Colonic mucosa (tissue), 4 donors: Measurements from ENCODE around the gene MCUR1. TPM values are rescaled to one million over a fixed set of nuclear protein-coding genes. Genes with fewer than 3 reads are reported as not detected.
"Not testable (repeated sequence)": the region's sequence is repeated elsewhere in the genome, so short reads cannot be mapped to it uniquely, and the experiment has no call there.

Experiments used
- DNase-seq: peaks from one replicate; pipeline ENCODE4 v3.0.0-alpha.2; 2020
- H3K27ac ChIP-seq: fragments of 200-600 bp; one replicate; pipeline ENCODE4 v1.8.0; 2021
- H3K27me3 ChIP-seq: fragments of 200-600 bp; one replicate; pipeline ENCODE4 v1.8.0; 2021
- H3K36me3 ChIP-seq: fragments of 200-600 bp; one replicate; pipeline ENCODE4 v1.8.0; 2021
- H3K4me1 ChIP-seq: fragments of 200-600 bp; one replicate; pipeline ENCODE4 v1.8.0; 2021; ENCODE audit warnings: mild to moderate bottlenecking
- H3K4me3 ChIP-seq: fragments of 200-600 bp; one replicate; pipeline ENCODE4 v1.8.0; 2021
- H3K9ac ChIP-seq, 2 donors: one replicate each; pipeline ENCODE4 v1.7.0; 2013; ENCODE audit warnings: control low read depth in 2 of 2, low read depth in 2 of 2, low read length in 2 of 2
- H3K9me3 ChIP-seq: fragments of 200-600 bp; one replicate; pipeline ENCODE4 v1.8.0; 2021
- intact Hi-C: fragments of 100-400 bp; cut with DNase I; formaldehyde crosslinking; loops from one replicate; pipeline ENCODE4 v1.14.1; 2022
- total RNA-seq, 2 donors: library from RNA; stranded (reverse); fragmentation: NEBNext Ultra II Directional in 1 of 2; extraction: Animal tissue kit (Norgen Biotek cat#: 25700) in 1 of 2; gene quantifications; one replicate each; pipeline ENCODE4 v1.2.1, GENCODE V29; 2021
- TF ChIP-seq, protein P1 (sequence below): fragments of 200-600 bp; IDR thresholded peaks from one replicate; pipeline ENCODE4 v1.8.0; 2022; ENCODE audit warnings: antibody characterized with exemption, mild to moderate bottlenecking
- donor health status: healthy.
- donor health status: DM: no; HTN: no; CAD: no.
- donor health status: DM: no; HTN: no; CAD: no.

Gene MCUR1, protein sequence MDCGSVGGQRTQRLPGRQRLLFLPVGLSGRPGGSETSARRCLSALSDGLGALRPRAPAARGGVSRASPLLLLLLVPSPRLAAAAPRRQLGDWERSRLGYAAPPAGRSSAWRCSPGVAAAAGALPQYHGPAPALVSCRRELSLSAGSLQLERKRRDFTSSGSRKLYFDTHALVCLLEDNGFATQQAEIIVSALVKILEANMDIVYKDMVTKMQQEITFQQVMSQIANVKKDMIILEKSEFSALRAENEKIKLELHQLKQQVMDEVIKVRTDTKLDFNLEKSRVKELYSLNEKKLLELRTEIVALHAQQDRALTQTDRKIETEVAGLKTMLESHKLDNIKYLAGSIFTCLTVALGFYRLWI
- total RNA-seq, result 10 to 100 TPM; 32.1 to 32.9 TPM

DNA sequence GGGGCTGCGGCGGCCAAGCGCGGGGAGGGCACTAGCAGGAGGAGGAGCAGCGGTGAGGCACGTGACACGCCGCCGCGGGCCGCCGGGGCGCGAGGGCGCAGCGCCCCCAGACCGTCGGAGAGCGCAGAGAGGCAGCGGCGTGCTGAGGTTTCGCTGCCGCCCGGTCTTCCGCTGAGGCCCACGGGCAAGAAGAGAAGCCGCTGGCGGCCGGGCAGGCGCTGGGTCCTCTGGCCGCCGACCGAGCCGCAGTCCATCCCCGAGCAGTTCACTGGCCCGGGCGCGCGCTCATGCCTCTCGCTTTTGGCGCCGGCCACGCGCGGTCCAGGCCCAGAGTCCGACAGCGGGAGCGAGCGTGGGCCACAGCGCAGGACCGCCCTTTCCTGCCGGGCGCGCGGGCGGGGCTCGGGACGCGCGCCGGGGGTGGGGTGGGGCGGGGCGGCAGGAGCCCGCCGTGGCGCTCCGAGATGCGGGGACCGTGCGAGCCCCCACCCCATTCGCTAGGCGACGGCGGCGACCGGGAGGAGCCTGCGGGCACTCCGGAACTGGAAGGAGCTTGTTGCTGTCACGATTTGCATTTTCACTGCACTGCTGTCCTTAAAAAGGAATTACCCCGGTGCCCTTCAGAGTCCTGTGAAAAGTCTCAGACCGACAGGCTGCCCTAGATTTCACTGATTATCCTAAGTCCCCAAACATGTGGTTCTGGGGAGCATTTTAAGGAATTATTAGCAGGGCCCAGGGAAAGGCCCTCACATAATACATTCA is at the start of gene MCUR1:
Gene MCUR1, minus strand, starts transcription at position 382 of the 762 bp plus-strand sequence. Its CDS starts 128 bp downstream, at position 254.
- TF ChIP-seq, protein P1, sequence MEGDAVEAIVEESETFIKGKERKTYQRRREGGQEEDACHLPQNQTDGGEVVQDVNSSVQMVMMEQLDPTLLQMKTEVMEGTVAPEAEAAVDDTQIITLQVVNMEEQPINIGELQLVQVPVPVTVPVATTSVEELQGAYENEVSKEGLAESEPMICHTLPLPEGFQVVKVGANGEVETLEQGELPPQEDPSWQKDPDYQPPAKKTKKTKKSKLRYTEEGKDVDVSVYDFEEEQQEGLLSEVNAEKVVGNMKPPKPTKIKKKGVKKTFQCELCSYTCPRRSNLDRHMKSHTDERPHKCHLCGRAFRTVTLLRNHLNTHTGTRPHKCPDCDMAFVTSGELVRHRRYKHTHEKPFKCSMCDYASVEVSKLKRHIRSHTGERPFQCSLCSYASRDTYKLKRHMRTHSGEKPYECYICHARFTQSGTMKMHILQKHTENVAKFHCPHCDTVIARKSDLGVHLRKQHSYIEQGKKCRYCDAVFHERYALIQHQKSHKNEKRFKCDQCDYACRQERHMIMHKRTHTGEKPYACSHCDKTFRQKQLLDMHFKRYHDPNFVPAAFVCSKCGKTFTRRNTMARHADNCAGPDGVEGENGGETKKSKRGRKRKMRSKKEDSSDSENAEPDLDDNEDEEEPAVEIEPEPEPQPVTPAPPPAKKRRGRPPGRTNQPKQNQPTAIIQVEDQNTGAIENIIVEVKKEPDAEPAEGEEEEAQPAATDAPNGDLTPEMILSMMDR, result no peak

DNA sequence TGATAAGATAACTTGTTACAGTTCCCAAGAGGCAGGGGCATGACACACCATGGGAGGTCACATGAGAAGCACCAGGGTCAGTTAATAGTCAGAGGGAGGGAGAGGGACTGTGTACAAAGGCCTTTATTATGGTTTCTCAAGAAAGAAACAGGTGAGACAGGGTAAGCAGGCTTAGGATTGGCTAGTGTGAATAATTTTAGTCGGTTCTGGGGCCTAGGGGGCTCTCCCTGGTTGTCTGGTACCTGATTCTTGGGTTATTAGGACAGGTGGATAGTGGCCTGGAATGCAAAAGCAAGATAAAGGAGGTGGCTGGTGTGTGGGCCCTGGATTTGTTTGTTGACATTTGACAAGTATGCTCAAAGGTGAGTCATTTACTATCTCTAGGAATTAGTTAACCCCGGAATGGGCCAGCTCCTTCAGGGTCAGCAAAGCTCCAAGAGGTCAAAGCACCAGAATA is 49.4 kb upstream of the MCUR1 start:
- no peak for DNase-seq
- Histone ChIP-seq H3K27ac (no peak overlapping the region), H3K27me3 (peaks cover 7% of the 10 kb centered on the region), H3K9ac (no peak overlapping the region), H3K4me3 (no peak overlapping the region), H3K9me3 (no peaks in the 10 kb centered on the region), H3K4me1 (no peaks in the 10 kb centered on the region), H3K36me3 (no peaks in the 10 kb centered on the region)
- TF ChIP-seq, protein P1, result no peak
- intact Hi-C loops, result no loop called here

More for the DNA sequence above, at the start of gene MCUR1:
- Histone ChIP-seq H3K4me3 (peak within 1 kb of the TSS; percentile 84), H3K27ac (peak within 1 kb of the TSS; percentile 99), H3K9ac (peak within 1 kb of the TSS; percentile 84 to 91), H3K9me3 (no peaks in the 10 kb centered on the region), H3K4me1 (peaks cover 14% of the 10 kb centered on the region), H3K36me3 (no peaks in the 10 kb centered on the region), H3K27me3 (no peaks in the 10 kb centered on the region)
- intact Hi-C loops, result no loop called here
- DNase-seq, result peak; percentile 88

DNA sequence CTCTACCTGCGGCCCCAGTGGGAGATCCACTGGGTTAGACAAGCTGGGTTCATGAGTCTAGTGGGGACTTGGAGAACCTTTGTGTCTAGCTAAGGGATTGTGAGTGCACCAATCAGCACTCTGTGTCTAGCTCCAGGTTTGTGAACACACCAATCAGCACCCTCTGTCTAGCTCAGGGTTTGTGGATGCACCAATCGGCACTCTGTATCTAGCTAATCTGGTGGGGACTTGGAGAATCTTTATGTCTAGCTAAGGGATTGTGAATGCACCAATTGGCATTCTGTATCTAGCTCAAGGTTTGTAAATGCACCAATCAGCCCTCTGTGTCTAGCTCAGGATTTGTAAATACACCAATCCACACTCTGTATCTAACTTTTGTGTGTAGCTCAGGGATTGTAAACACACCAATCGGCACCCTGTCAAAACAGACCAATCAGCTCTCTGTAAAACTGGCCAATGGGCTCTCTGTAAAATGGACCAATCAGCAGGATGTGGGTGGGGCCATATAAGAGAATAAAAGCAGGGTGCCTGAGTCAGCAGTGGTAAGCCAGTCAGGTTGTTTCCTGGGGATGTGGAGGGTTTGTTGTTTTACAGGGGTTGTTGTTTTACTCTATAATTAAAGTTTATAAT is 46.3 kb upstream of the MCUR1 start:
- DNase-seq, H3K9ac ChIP-seq, H3K4me3 ChIP-seq, H3K36me3 ChIP-seq, H3K27me3 ChIP-seq, H3K4me1 ChIP-seq, intact Hi-C loops, H3K9me3 ChIP-seq, H3K27ac ChIP-seq: not testable (repeated sequence)

DNA sequence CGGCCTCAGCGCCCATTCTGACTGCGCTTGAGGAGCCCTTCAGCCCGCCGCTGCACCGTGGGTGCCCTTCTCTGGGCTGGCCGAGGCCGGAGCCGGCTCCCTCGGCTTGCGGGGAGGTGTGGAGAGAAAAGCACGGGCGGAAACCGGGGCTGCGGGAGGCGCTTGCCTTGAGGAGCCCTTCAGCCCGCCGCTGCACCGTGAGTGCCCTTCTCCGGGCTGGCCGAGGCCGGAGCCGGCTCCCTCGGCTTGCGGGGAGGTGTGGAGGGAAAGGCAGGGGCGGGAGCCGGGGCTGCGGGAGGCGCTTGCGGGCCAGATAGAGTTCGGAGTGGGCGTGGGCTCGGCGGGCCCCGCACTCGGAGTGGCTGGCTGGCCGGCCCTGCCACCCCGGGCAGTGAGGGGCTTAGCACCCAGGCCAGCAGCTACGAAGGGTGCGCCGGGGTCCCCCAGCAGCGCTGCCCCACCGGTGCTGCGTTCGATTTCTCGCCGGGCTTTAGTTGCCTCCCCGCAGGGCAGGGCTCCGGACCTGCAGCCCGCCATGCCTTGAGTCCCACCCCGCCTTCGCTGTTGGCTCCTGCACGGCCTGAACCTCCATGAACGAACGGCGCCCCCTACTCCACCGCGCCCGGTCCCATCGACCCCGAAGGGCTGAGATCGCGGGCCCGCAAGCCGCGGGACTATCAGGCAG is 45.7 kb upstream of the MCUR1 start:
- Histone ChIP-seq H3K36me3 (no peaks in the 10 kb centered on the region), H3K4me1 (no peaks in the 10 kb centered on the region), H3K4me3 (peak overlapping the region; percentile 11), H3K9ac (no peak overlapping the region), H3K27me3 (peaks cover 7% of the 10 kb centered on the region), H3K27ac (no peak overlapping the region), H3K9me3 (no peaks in the 10 kb centered on the region)
- TF ChIP-seq, protein P1, result no peak
- intact Hi-C loops, result no loop called here
- DNase-seq, result no peak

DNA sequence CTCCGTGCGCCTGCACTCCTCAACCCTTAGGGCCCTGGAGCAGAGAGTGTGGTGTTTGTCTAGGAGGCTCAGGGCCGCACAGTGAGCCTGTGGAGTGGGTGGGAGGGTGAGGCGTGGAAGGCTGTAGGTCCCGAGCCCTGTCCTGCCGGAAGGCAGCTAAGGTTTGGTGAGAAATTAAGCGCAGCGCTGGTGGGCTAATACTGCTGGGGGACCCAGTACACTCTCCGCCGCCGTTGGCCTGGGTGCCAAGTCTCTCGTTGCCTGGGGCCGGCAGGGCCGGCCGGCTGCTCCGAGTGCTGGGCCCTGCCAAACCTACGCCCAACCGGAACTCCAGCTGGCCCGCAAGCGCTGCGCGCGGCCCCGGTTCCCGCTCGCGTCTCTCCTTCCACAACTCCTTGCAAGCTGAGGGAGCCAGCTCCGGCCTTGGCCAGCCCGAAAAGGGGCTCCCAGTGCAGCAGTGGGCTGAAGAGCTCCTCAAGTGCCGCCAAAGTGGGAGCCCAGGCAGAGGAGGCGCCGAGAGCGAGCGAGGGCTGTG is 40.4 kb upstream of the MCUR1 start:
- Histone ChIP-seq H3K27me3 (peaks cover 2% of the 10 kb centered on the region), H3K9ac (no peak overlapping the region), H3K4me1 (no peaks in the 10 kb centered on the region), H3K9me3 (no peaks in the 10 kb centered on the region), H3K4me3 (no peak overlapping the region), H3K36me3 (no peaks in the 10 kb centered on the region), H3K27ac (no peak overlapping the region)
- no peak for DNase-seq
- TF ChIP-seq, protein P1, result no peak
- intact Hi-C loops, result no loop called here
